C4-2B (cell line): ENCODE results near the gene PARD3.

Source experiments
- CTCF ChIP-seq: fragments of 450-650 bp; conservative IDR thresholded peaks from 2 replicates; pipeline ENCODE4 v1.5.1; 2017; ENCODE audit warnings: mild to moderate bottlenecking
- ZFX ChIP-seq: fragments of 450-650 bp; IDR thresholded peaks from 2 replicates; pipeline ENCODE4 v1.6.1; 2017

GRCh38 chr10:34731213-34731612, 83.9 kb downstream of the PARD3 start:
- TF ChIP-seq CTCF (no peak), ZFX (no peak)
